GM12801 (cell line): ENCODE measurements around the gene PRR22.

Source experiments
- CTCF ChIP-seq: IDR thresholded peaks from one replicate; pipeline ENCODE4 v1.5.1; 2011; ENCODE audit warnings: control low read depth; ENCODE audit not compliant: insufficient read length; ENCODE audit errors: extremely low read depth

PRR22 gene

GRCh38 chr19:5753743-5754142 is 30.8 kb downstream of the PRR22 start:
- TF ChIP-seq CTCF, result no peak

GRCh38 chr19:5751709-5752108 is 32.8 kb downstream of the PRR22 start:
- no peak for TF ChIP-seq CTCF

GRCh38 chr19:5749505-5749904 is 35.0 kb downstream of the PRR22 start:
- TF ChIP-seq CTCF, result no peak

- no peak for TF ChIP-seq CTCF
These were observed 40.9 kb downstream of the PRR22 start for GRCh38 chr19:5743630-5744029.

GRCh38 chr19:5742051-5742450 is 42.5 kb downstream of the PRR22 start:
- TF ChIP-seq CTCF, result no peak

GRCh38 chr19:5738423-5738822 is 46.1 kb downstream of the PRR22 start:
- no peak for TF ChIP-seq CTCF
